ENCODE data around the gene CCDC149. TPM values are rescaled to one million over a fixed set of nuclear protein-coding genes. Genes with fewer than 3 reads are reported as not detected.

Gene CCDC149
- total RNA-seq, 1 donor from 2014 or later: 8.0 TPM

DNA sequence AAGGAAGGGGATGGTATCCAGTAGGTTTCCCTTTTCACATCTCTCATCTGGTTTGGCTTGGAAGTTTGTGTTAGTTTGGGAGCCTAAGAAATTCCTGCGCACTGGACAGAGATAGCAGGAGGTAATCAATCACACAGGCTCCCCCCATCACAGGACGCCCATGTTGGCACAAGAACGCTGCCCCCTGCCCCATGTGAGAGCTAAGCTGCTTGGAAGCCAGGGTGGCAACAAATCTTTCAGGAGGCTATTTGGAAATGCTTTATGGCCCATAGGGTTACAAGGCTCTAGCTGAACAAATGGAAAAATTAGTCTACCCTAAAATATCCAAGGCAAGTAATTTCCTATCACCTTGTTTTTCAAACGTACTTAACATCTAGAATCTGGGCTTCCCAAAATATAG lies 63.5 kb downstream of the CCDC149 start:
- H3K36me3 ChIP-seq (ENCODE audit: control insufficient read depth, insufficient read depth, low read length): no peaks in the 10 kb centered on the region
- H3K27me3 ChIP-seq (ENCODE audit: control insufficient read depth, insufficient read depth, low read length): no peaks in the 10 kb centered on the region
- no peak for DNase-seq (ENCODE audit: low read depth)
- TF ChIP-seq, protein P1, sequence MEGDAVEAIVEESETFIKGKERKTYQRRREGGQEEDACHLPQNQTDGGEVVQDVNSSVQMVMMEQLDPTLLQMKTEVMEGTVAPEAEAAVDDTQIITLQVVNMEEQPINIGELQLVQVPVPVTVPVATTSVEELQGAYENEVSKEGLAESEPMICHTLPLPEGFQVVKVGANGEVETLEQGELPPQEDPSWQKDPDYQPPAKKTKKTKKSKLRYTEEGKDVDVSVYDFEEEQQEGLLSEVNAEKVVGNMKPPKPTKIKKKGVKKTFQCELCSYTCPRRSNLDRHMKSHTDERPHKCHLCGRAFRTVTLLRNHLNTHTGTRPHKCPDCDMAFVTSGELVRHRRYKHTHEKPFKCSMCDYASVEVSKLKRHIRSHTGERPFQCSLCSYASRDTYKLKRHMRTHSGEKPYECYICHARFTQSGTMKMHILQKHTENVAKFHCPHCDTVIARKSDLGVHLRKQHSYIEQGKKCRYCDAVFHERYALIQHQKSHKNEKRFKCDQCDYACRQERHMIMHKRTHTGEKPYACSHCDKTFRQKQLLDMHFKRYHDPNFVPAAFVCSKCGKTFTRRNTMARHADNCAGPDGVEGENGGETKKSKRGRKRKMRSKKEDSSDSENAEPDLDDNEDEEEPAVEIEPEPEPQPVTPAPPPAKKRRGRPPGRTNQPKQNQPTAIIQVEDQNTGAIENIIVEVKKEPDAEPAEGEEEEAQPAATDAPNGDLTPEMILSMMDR (IDR thresholded peaks at IDR 0.05; ENCODE audit: insufficient read depth, low read length, poor library complexity, severe bottlenecking): no peak
- H3K4me3 ChIP-seq (ENCODE audit: low read depth, low read length): no peak overlapping the region

DNA sequence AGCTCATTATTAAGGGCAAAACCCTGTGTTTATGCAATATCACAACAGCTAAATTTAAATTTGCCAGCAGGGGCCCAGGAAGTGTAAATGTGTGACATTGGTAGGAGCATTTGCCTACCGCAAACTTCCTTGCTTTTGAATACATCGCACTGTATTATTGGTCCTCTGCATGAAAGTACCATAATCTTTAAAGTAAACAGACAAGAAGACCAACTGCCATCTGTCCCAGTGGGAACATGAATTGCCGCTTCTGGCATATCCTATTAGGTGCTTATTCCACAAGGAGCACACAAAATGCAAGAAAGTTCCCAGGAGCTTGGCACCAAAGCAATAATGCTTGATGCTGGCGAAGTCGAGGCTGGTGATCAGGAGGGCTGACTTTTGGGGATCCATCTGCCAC lies 66.1 kb downstream of the CCDC149 start:
- no peak for DNase-seq (ENCODE audit: low read depth)
- TF ChIP-seq, protein P1 (IDR thresholded peaks at IDR 0.05; ENCODE audit: insufficient read depth, low read length, poor library complexity, severe bottlenecking): no peak
- Histone ChIP-seq H3K4me3 (ENCODE audit: low read depth, low read length) (no peak overlapping the region), H3K36me3 (ENCODE audit: control insufficient read depth, insufficient read depth, low read length) (no peaks in the 10 kb centered on the region), H3K27me3 (ENCODE audit: control insufficient read depth, insufficient read depth, low read length) (no peaks in the 10 kb centered on the region)

DNA sequence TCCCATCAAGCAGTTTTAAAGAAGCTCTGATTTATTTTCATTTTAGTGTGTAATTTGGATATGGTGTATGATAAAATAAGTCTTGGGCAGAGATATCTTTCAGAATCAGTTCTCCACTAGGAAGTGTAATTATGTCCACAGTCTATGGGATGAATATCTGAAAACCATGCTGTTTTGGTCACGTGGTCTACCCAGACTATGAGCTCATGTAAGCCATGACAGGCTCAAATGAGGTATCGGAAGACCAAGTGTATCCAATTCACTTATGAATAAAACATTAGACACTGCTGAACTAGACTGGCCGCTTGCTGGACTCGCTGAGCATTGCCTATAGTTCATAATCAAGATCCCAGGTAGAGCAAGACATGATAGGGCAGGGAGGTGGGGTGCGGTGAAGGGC lies 66.9 kb downstream of the CCDC149 start:
- DNase-seq (ENCODE audit: low read depth): no peak
- no peaks in the 10 kb centered on the region for H3K36me3 ChIP-seq (ENCODE audit: control insufficient read depth, insufficient read depth, low read length)
- no peaks in the 10 kb centered on the region for H3K27me3 ChIP-seq (ENCODE audit: control insufficient read depth, insufficient read depth, low read length)
- no peak overlapping the region for H3K4me3 ChIP-seq (ENCODE audit: low read depth, low read length)
- TF ChIP-seq, protein P1 (IDR thresholded peaks at IDR 0.05; ENCODE audit: insufficient read depth, low read length, poor library complexity, severe bottlenecking): no peak

DNA sequence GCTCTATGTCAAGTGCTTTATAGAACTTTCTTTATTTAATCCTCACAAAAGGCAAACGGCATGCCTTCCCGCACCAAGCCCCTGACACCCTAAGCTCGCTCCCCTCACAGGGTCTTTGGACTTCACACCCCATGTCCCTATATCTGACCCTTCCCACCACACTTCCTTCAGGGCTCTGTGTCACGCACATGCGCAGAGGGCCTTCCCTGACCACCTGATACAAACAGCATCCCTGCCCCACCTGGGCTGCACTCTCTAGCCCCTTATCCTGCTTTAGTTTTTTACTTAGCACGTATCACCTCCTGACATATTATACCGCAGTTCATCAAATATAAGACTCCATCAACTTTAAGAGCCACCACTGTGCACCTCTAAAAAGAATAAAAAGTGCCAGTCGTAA lies 67.7 kb downstream of the CCDC149 start:
- H3K36me3 ChIP-seq (ENCODE audit: control insufficient read depth, insufficient read depth, low read length): no peaks in the 10 kb centered on the region
- no peak overlapping the region for H3K4me3 ChIP-seq (ENCODE audit: low read depth, low read length)
- no peak for DNase-seq (ENCODE audit: low read depth)
- TF ChIP-seq, protein P1 (IDR thresholded peaks at IDR 0.05; ENCODE audit: insufficient read depth, low read length, poor library complexity, severe bottlenecking): no peak
- no peaks in the 10 kb centered on the region for H3K27me3 ChIP-seq (ENCODE audit: control insufficient read depth, insufficient read depth, low read length)

DNA sequence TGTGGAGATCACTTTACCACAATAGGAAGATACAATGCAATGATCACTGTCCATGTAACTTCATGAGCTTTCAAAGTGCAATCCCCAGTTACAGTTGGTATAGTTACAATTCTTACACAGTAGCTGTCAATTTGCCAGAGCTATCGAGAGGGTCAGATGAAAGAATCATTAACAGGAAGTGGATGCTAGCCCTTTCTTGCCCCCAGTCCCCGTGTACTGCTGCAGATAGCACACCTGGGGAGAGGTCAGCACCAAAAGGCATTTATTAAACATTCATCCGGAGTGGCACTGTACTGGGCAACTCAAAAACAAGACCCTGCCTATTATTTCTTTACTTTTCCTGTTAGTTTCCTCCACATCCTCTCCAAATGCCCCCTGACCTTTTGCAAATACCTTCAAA lies 69.7 kb downstream of the CCDC149 start:
- Histone ChIP-seq H3K27me3 (ENCODE audit: control insufficient read depth, insufficient read depth, low read length) (no peaks in the 10 kb centered on the region), H3K4me3 (ENCODE audit: low read depth, low read length) (no peak overlapping the region), H3K36me3 (ENCODE audit: control insufficient read depth, insufficient read depth, low read length) (no peaks in the 10 kb centered on the region)
- DNase-seq (ENCODE audit: low read depth): no peak
- TF ChIP-seq, protein P1 (IDR thresholded peaks at IDR 0.05; ENCODE audit: insufficient read depth, low read length, poor library complexity, severe bottlenecking): no peak

DNA sequence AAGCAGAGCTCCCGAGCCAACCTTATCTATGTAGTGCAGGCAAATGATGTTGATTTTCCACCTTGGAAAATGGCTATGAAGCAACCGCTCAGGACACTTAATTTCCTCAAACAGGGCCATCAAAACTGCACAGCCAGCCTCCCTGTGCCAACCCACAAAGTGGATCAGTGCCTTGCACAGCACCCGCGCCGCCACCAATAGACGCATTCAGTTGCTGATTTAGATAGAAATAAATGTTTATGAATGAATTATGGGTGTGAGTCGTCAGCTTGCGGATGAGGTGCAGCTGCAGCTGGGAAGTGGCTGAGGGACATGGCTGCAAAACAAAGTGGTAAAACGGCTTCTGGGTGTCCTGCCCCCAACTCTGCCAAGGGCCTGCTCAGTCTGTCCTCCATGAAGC lies 70.5 kb downstream of the CCDC149 start:
- TF ChIP-seq, protein P1 (IDR thresholded peaks at IDR 0.05; ENCODE audit: insufficient read depth, low read length, poor library complexity, severe bottlenecking): no peak
- Histone ChIP-seq H3K36me3 (ENCODE audit: control insufficient read depth, insufficient read depth, low read length) (no peaks in the 10 kb centered on the region), H3K27me3 (ENCODE audit: control insufficient read depth, insufficient read depth, low read length) (no peaks in the 10 kb centered on the region), H3K4me3 (ENCODE audit: low read depth, low read length) (no peak overlapping the region)
- no peak for DNase-seq (ENCODE audit: low read depth)

Measured in kidney epithelial cell (primary cell).